Lung (tissue), 12 donors: ENCODE measurements around the gene KCNQ1OT1. TPM values are rescaled to one million over a fixed set of nuclear protein-coding genes. Genes with fewer than 3 reads are reported as not detected.

ENCODE experiments used
- ATAC-seq: fragments of 200-7000 bp; cut with Tn5 transposase; one replicate; pipeline ENCODE4 v1.9.1; 2020; ENCODE audit warnings: moderate number of reproducible peaks; ENCODE audit not compliant: insufficient read depth, low FRiP score
- DNase-seq, 3 donors: peaks; one replicate each; pipeline ENCODE4 v3.0.0-alpha.2; 2013 to 2017
- H3K27ac ChIP-seq, 2 donors: one replicate each; pipeline ENCODE4 v1.5.1; 2013; ENCODE audit warnings: mild to moderate bottlenecking in 2 of 2, moderate library complexity in 2 of 2, control low read depth in 1 of 2, inconsistent platforms in 1 of 2, low read depth in 1 of 2, low read length in 1 of 2
- H3K27me3 ChIP-seq, 3 donors: one replicate each; pipeline ENCODE4 v1.5.1; 2013; ENCODE audit warnings: low read length in 2 of 3; ENCODE audit not compliant: control insufficient read depth in 3 of 3, insufficient read depth in 3 of 3
- H3K36me3 ChIP-seq, 4 donors: one replicate each; pipeline ENCODE4 v1.5.1; 2013; ENCODE audit warnings: low read length in 4 of 4, mild to moderate bottlenecking in 1 of 4, moderate library complexity in 1 of 4; ENCODE audit not compliant: control insufficient read depth in 4 of 4, insufficient read depth in 4 of 4
- H3K4me1 ChIP-seq, 5 donors: one replicate each; pipeline ENCODE4 v1.5.1; 2013; ENCODE audit warnings: low read length in 5 of 5, mild to moderate bottlenecking in 2 of 5, moderate library complexity in 1 of 5; ENCODE audit not compliant: control insufficient read depth in 5 of 5, insufficient read depth in 5 of 5
- H3K4me3 ChIP-seq: one replicate; pipeline ENCODE4 v1.5.1; 2013; ENCODE audit warnings: mild to moderate bottlenecking, control low read depth, moderate library complexity
- H3K9ac ChIP-seq, 2 donors: one replicate each; pipeline ENCODE4 v1.5.1; 2013; ENCODE audit warnings: low read length in 2 of 2, control low read depth in 1 of 2; ENCODE audit not compliant: insufficient read depth in 1 of 2
- H3K9me3 ChIP-seq, 4 donors: one replicate each; pipeline ENCODE4 v1.5.1; 2013; ENCODE audit warnings: low read length in 3 of 4, mild to moderate bottlenecking in 1 of 4, moderate library complexity in 1 of 4; ENCODE audit not compliant: control insufficient read depth in 4 of 4, insufficient read depth in 3 of 4
- WGBS, 2 donors: extraction: QIAGEN DNeasy Blood & Tissue Kit; methylation state at CpG; one replicate each; pipeline ENCODE4 v1.1.7; 2013; 5-methylcytosine and 5-hydroxymethylcytosine counted together
- polyA plus RNA-seq, 2 donors: library from polyadenylated mRNA; stranded (reverse); fragments of 200-250 nt; gene quantifications; one replicate each; pipeline ENCODE4 v1.2.1, GENCODE V29; 2013
- total RNA-seq, 2 donors: library from RNA; depleted of rRNA in 1 of 2; stranded (reverse); fragments of >200 nt in 1 of 2; gene quantifications; one replicate each; pipeline ENCODE4 v1.2.1, GENCODE V29; 2014 to 2021
- TF ChIP-seq, protein P1 (sequence below): IDR thresholded peaks from 2 replicates; pipeline ENCODE4 v1.5.1; 2012; ENCODE audit warnings: mild to moderate bottlenecking; ENCODE audit errors: control extremely low read depth, extremely low read depth
- donor health status: control.
- donor health status: control.
- donor health status: Bipolar disorder and iron deficiency.
- donor health status: healthy.
- donor health status: DM: yes; HTN: yes; CAD: no.

KCNQ1OT1 gene
- total and polyA plus RNA-seq, 4 donors, result 0.02 to 14.5 (median 1.7) TPM

GRCh38 chr11:2706321-2706720, 6.5 kb upstream of the KCNQ1OT1 start:
- Histone ChIP-seq H3K36me3 (no peaks in the 10 kb centered on the region), H3K9ac (no peak overlapping the region), H3K4me1 (peaks cover 0 to 41% (median 12%) of the 10 kb centered on the region in 5 donors), H3K9me3 (peaks cover 0 to 5% (median 0%) of the 10 kb centered on the region in 4 donors), H3K27me3 (no peaks in the 10 kb centered on the region), H3K4me3 (no peak overlapping the region), H3K27ac (no peak overlapping the region)
- no peak for DNase-seq
- 98 to 100% methylated on average over 1 of the region's 1 CpG for whole genome bisulfite sequencing, 2 donors
- no peak for ATAC-seq
- TF ChIP-seq, protein P1, sequence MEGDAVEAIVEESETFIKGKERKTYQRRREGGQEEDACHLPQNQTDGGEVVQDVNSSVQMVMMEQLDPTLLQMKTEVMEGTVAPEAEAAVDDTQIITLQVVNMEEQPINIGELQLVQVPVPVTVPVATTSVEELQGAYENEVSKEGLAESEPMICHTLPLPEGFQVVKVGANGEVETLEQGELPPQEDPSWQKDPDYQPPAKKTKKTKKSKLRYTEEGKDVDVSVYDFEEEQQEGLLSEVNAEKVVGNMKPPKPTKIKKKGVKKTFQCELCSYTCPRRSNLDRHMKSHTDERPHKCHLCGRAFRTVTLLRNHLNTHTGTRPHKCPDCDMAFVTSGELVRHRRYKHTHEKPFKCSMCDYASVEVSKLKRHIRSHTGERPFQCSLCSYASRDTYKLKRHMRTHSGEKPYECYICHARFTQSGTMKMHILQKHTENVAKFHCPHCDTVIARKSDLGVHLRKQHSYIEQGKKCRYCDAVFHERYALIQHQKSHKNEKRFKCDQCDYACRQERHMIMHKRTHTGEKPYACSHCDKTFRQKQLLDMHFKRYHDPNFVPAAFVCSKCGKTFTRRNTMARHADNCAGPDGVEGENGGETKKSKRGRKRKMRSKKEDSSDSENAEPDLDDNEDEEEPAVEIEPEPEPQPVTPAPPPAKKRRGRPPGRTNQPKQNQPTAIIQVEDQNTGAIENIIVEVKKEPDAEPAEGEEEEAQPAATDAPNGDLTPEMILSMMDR, result no peak

DNA sequence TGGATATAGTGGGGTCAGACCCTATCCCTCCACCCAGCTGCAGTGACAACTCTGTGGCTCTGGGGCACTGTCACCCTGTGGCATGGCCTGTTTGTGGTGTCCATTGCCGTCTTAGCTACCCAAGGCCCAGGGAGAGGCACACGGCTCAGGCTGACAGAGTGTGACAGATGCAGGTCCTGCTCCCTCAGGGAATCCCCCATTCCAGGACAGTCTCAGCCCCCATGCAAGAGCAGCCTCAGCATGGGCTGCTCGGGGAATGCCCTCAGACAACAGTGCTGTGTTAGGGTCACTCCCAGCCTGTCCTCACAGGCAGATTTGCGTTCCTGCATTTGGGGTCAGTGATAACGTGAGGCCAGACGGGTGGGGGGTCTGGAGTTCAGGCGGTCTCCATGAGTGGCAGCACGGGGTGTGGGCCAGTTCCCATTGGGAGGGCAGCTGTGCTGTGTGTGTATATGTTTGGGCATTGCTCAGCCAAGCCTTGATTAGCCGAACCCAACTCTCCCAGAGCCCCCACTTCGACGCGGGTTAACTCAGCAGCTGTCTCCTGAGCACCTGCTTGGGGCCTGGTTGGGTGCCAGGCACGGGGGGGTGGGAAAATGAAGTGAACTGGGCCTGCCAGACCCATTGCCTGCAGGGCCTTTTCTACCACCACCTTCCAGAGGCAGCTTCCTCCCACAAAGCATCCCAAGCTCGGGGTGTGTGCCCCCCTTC, 5.3 kb upstream of the KCNQ1OT1 start:
- Histone ChIP-seq H3K4me1 (peaks cover 0 to 52% (median 15%) of the 10 kb centered on the region in 5 donors), H3K27me3 (no peaks in the 10 kb centered on the region), H3K9ac (no peak overlapping the region), H3K27ac (no peak overlapping the region), H3K4me3 (no peak overlapping the region), H3K9me3 (peaks cover 0 to 5% (median 0%) of the 10 kb centered on the region in 4 donors), H3K36me3 (no peaks in the 10 kb centered on the region)
- TF ChIP-seq, protein P1, result no peak
- 73 to 84% methylated on average over 14 of the region's 14 CpGs for WGBS, 2 donors
- DNase-seq, result no peak
- no peak for ATAC-seq

- TF ChIP-seq, protein P1, result no peak
- Histone ChIP-seq H3K27ac (no peak overlapping the region), H3K9me3 (peaks cover 0 to 5% (median 0%) of the 10 kb centered on the region in 4 donors), H3K27me3 (no peaks in the 10 kb centered on the region), H3K4me3 (no peak overlapping the region), H3K4me1 (peaks cover 0 to 45% (median 15%) of the 10 kb centered on the region in 5 donors), H3K9ac (no peak overlapping the region), H3K36me3 (no peaks in the 10 kb centered on the region)
- 93 to 95% methylated on average over 6 of the region's 6 CpGs for WGBS, 2 donors
- ATAC-seq, result no peak
- no peak for DNase-seq
Observed at GRCh38 chr11:2704356-2704755, 4.6 kb upstream of the KCNQ1OT1 start.
